Spleen (tissue), 11 donors: ENCODE data around the gene TMEM158. TPM values are rescaled to one million over a fixed set of nuclear protein-coding genes. Genes with fewer than 3 reads are reported as not detected.

Experiments
- DNase-seq: peaks from one replicate; pipeline ENCODE4 v3.0.0-alpha.2; 2020
- H3K27ac ChIP-seq, 8 donors: fragments of 200-600 bp; sonication (generic) in 7 of 8; 1 replicate in 4 of 8; 2 replicates in 4 of 8; pipeline versions ENCODE4 v1.5.0 to v1.8.0; 2016 to 2021; ENCODE audit warnings: inconsistent platforms in 4 of 8, mild to moderate bottlenecking in 4 of 8, moderate library complexity in 1 of 8
- H3K27me3 ChIP-seq, 7 donors: fragments of 200-600 bp; sonication (generic) in 6 of 7; replicated peaks in 1 of 7; 1 replicate in 4 of 7; 2 replicates in 3 of 7; pipeline versions ENCODE4 v1.5.0 to v1.8.0; 2016 to 2021; ENCODE audit warnings: inconsistent platforms in 3 of 7, mild to moderate bottlenecking in 1 of 7
- H3K36me3 ChIP-seq, 6 donors: fragments of 200-600 bp; sonication (generic) in 5 of 6; 1 replicate in 4 of 6; 2 replicates in 2 of 6; pipeline versions ENCODE4 v1.5.0 to v1.8.0; 2016 to 2021; ENCODE audit warnings: inconsistent platforms in 2 of 6
- H3K4me1 ChIP-seq, 6 donors: fragments of 200-600 bp; sonication (generic) in 5 of 6; 1 replicate in 3 of 6; 2 replicates in 3 of 6; pipeline versions ENCODE4 v1.5.0 to v1.8.0; 2016 to 2021; ENCODE audit warnings: inconsistent platforms in 3 of 6
- H3K4me3 ChIP-seq, 8 donors: fragments of 200-600 bp; sonication (generic) in 7 of 8; 1 replicate in 4 of 8; 2 replicates in 4 of 8; pipeline versions ENCODE4 v1.5.0 to v1.8.0; 2016 to 2021; ENCODE audit warnings: inconsistent platforms in 4 of 8, mild to moderate bottlenecking in 4 of 8, moderate library complexity in 2 of 8
- H3K9me3 ChIP-seq, 8 donors: fragments of 200-600 bp; sonication (generic) in 7 of 8; 1 replicate in 4 of 8; 2 replicates in 4 of 8; pipeline versions ENCODE4 v1.5.0 to v1.8.0; 2016 to 2021; ENCODE audit warnings: inconsistent platforms in 4 of 8
- CTCF ChIP-seq, 11 experiments: fragments of 200-600 bp in 7 of 11; fragments of 450-650 bp in 4 of 11; sonication (generic) in 4 of 11; IDR thresholded peaks in 8 of 11; conservative IDR thresholded peaks in 3 of 11; 1 replicate in 7 of 11; 2 replicates in 4 of 11; pipeline versions ENCODE4 v1.4.0 to v1.8.0; 2016 to 2021; ENCODE audit warnings: antibody characterized with exemption in 11 of 11, inconsistent platforms in 4 of 11, mild to moderate bottlenecking in 1 of 11
- POLR2A ChIP-seq, 3 donors: fragments of 450-650 bp; IDR thresholded peaks; one replicate each; pipeline ENCODE4 v1.5.1; 2017; ENCODE audit warnings: antibody characterized with exemption in 3 of 3, mild to moderate bottlenecking in 1 of 3
- POLR2AphosphoS5 ChIP-seq, 3 donors: sonication (generic); formaldehyde crosslinking; IDR thresholded peaks; one replicate each; pipeline ENCODE4 v1.5.1; 2017; ENCODE audit warnings: antibody characterized with exemption in 3 of 3
- WGBS, 5 donors: extraction: QIAGEN DNeasy Blood & Tissue Kit in 3 of 5; methylation state at CpG; one replicate each; pipeline versions ENCODE4 v1.1.5 to v1.1.7; 2013 to 2018; 5-methylcytosine and 5-hydroxymethylcytosine counted together
- intact Hi-C: fragments of 100-400 bp; cut with DNase I; formaldehyde crosslinking; loops from one replicate; pipeline ENCODE4 v1.15.0; 2023; ENCODE audit warnings: low total_unique reads
- polyA plus RNA-seq, 3 donors: library from polyadenylated mRNA; stranded (reverse); fragments of 200-250 nt; gene quantifications; one replicate each; pipeline ENCODE4 v1.2.1, GENCODE V29; 2013
- total RNA-seq, 7 donors: library from RNA; depleted of rRNA in 3 of 7; stranded (reverse); fragments of >200 nt in 3 of 7; fragmentation: NEBNext Ultra II Directional in 4 of 7; extraction: Animal tissue kit (Norgen Biotek cat#: 25700) in 4 of 7; gene quantifications; one replicate each; pipeline versions ENCODE4 v1.1.0 to v1.2.1, GENCODE V29; 2016 to 2021
- donor health status: healthy with polysubstance abuse.
- donor health status: DM: no; HTN: no; CAD: no; lungs with moderate emphysema.
- donor health status: DM: no; HTN: no; CAD: no.
- donor health status: Bipolar disorder and iron deficiency.
- donor health status: healthy.
- donor health status: DM: no; HTN: no; CAD: no.
- donor health status: DM: yes; HTN: yes; CAD: no.

TMEM158 gene
- total and polyA plus RNA-seq, 10 donors, result 0.26 to 1.7 (median 0.79) TPM; not detected in 1

GRCh38 chr3:45252826-45253225 is 26.7 kb upstream of the TMEM158 start:
- Histone ChIP-seq H3K27ac (no peak overlapping the region), H3K36me3 (no peaks in the 10 kb centered on the region), H3K27me3 (no peaks in the 10 kb centered on the region), H3K4me1 (peaks cover 0 to 6% (median 0%) of the 10 kb centered on the region in 6 donors), H3K9me3 (no peaks in the 10 kb centered on the region), H3K4me3 (no peak overlapping the region)
- WGBS, 5 donors, result 67 to 81% (median 75%) methylated on average over 5 of the region's 5 CpGs
- intact Hi-C loops, result no loop called here
- DNase-seq, result no peak
- no peak for TF ChIP-seq POLR2AphosphoS5 (IDR thresholded peaks at IDR 0.05)

GRCh38 chr3:45249391-45249790 is 23.3 kb upstream of the TMEM158 start:
- WGBS, 5 donors, result 81 to 93% (median 91%) methylated on average over 1 of the region's 1 CpG
- H3K27ac ChIP-seq, result no peak overlapping the region
- TF ChIP-seq POLR2A (IDR thresholded peaks at IDR 0.05) (no peak), CTCF (IDR thresholded peaks at IDR 0.05 in 8 of 11, conservative IDR thresholded peaks at IDR 0.05 in 3 of 11) (no peak), POLR2AphosphoS5 (IDR thresholded peaks at IDR 0.05) (no peak)
- no peaks in the 10 kb centered on the region for H3K36me3 ChIP-seq
- intact Hi-C loops, result no loop called here
- peaks cover 0 to 6% (median 0%) of the 10 kb centered on the region in 6 donors for H3K4me1 ChIP-seq
- DNase-seq, result no peak
- H3K4me3 ChIP-seq, result no peak overlapping the region
- no peaks in the 10 kb centered on the region for H3K27me3 ChIP-seq
- H3K9me3 ChIP-seq, result no peaks in the 10 kb centered on the region

DNA sequence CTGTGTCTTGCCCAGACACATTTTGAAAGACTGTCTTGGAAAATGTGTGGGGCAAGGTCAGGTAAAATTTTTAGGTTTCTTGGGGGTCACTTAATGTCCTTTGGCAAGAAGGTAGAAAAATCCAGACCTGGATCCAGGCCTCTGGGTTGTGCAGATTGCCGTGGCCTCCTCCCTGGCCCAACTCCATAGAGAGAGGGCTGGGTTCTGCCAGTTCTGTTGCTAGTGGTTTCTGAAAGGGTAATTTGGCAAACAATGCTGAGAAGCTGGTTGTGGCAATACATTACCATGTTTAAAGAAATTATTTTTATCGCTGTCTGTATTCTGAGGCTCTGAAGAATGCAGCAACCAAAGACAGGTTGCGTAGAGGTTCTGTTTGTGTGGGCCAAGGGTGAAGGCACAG is 20.2 kb upstream of the TMEM158 start:
- Histone ChIP-seq H3K4me3 (no peak overlapping the region), H3K9me3 (no peaks in the 10 kb centered on the region), H3K36me3 (no peaks in the 10 kb centered on the region), H3K27ac (no peak overlapping the region), H3K4me1 (no peaks in the 10 kb centered on the region), H3K27me3 (peaks cover 0 to under 1% (median 0%) of the 10 kb centered on the region in 7 donors)
- 93 to 98% (median 96%) methylated on average over 3 of the region's 3 CpGs for WGBS, 5 donors
- no peak for DNase-seq
- no peak for TF ChIP-seq POLR2A (IDR thresholded peaks at IDR 0.05)
- no peak for TF ChIP-seq POLR2AphosphoS5 (IDR thresholded peaks at IDR 0.05)
- no peak for TF ChIP-seq CTCF (IDR thresholded peaks at IDR 0.05 in 8 of 11, conservative IDR thresholded peaks at IDR 0.05 in 3 of 11)
- intact Hi-C loops, result no loop called here

GRCh38 chr3:45244356-45244755 is 18.3 kb upstream of the TMEM158 start:
- Histone ChIP-seq H3K27me3 (peaks cover 0 to 19% (median 0%) of the 10 kb centered on the region in 7 donors), H3K4me1 (no peaks in the 10 kb centered on the region), H3K27ac (no peak overlapping the region), H3K4me3 (no peak overlapping the region), H3K9me3 (no peaks in the 10 kb centered on the region), H3K36me3 (no peaks in the 10 kb centered on the region)
- no peak for DNase-seq
- intact Hi-C loops, result no loop called here
- TF ChIP-seq CTCF (IDR thresholded peaks at IDR 0.05 in 8 of 11, conservative IDR thresholded peaks at IDR 0.05 in 3 of 11) (no peak), POLR2A (IDR thresholded peaks at IDR 0.05) (no peak), POLR2AphosphoS5 (IDR thresholded peaks at IDR 0.05) (no peak)
- WGBS, 5 donors, result 64 to 90% (median 72%) methylated on average over 6 of the region's 6 CpGs

GRCh38 chr3:45241206-45241605 is 15.1 kb upstream of the TMEM158 start:
- intact Hi-C loops, result no loop called here
- peaks cover 0 to 22% (median 0%) of the 10 kb centered on the region in 7 donors for H3K27me3 ChIP-seq
- TF ChIP-seq POLR2AphosphoS5 (IDR thresholded peaks at IDR 0.05), result no peak
- no peak for TF ChIP-seq POLR2A (IDR thresholded peaks at IDR 0.05)
- TF ChIP-seq CTCF (IDR thresholded peaks at IDR 0.05 in 8 of 11, conservative IDR thresholded peaks at IDR 0.05 in 3 of 11), result no peak
- no peak for DNase-seq
- WGBS, 5 donors, result 58 to 90% (median 74%) methylated on average over 3 of the region's 3 CpGs
- H3K36me3 ChIP-seq, result no peaks in the 10 kb centered on the region
- no peaks in the 10 kb centered on the region for H3K4me1 ChIP-seq
- no peak overlapping the region for H3K27ac ChIP-seq
- peaks cover 0 to 5% (median 0%) of the 10 kb centered on the region in 8 donors for H3K9me3 ChIP-seq
- H3K4me3 ChIP-seq, result no peak overlapping the region
